GM12878 (cell line): ENCODE measurements around the gene PITPNC1.

ENCODE experiments used
- CHD4 ChIP-seq: fragments of 200-600 bp; sonication (generic); IDR thresholded peaks from 2 replicates; pipeline ENCODE4 v1.6.1; 2016; ENCODE audit warnings: mild to moderate bottlenecking
- EP300 ChIP-seq, 2 experiments: fragments of 150-350 bp in 1 of 2; IDR thresholded peaks; 2 replicates each; pipeline ENCODE4 v1.6.1; 2011 to 2012; ENCODE audit warnings: low read depth in 2 of 2, low read length in 2 of 2, borderline replicate concordance in 1 of 2, improper control_type of control experiment in 1 of 2, inconsistent platforms in 1 of 2; ENCODE audit not compliant: control insufficient read depth in 1 of 2
- NFYB ChIP-seq: IDR thresholded peaks from 2 replicates; pipeline ENCODE4 v1.6.1; 2011; ENCODE audit warnings: low read depth, mild to moderate bottlenecking, low read length, improper control_type of control experiment, moderate library complexity; ENCODE audit not compliant: insufficient read depth
- POLR2A ChIP-seq: IDR thresholded peaks from 2 replicates; pipeline ENCODE4 v1.6.1; 2011; ENCODE audit warnings: low read depth, mild to moderate bottlenecking, low read length
- ZNF217 ChIP-seq: fragments of 450-650 bp; IDR thresholded peaks from 2 replicates; pipeline ENCODE4 v1.6.1; 2017; ENCODE audit warnings: antibody characterized with exemption, mild to moderate bottlenecking
- TF ChIP-seq, protein P1 (sequence below), 3 experiments: IDR thresholded peaks in 2 of 3; conservative IDR thresholded peaks in 1 of 3; 2 replicates each; pipeline ENCODE4 v1.5.1; 2011; ENCODE audit warnings: low read depth in 3 of 3, low read length in 3 of 3, mild to moderate bottlenecking in 3 of 3, control low read depth in 2 of 3, moderate library complexity in 2 of 3, inconsistent platforms in 1 of 3, mixed read lengths in 1 of 3; ENCODE audit not compliant: control insufficient read depth in 2 of 3, insufficient read depth in 1 of 3; ENCODE audit errors: extremely low read depth in 1 of 3
- TF ChIP-seq, protein P2 (sequence below): IDR thresholded peaks from 2 replicates; pipeline ENCODE4 v1.6.1; 2012; ENCODE audit warnings: mild to moderate bottlenecking, low read depth, low read length

DNA sequence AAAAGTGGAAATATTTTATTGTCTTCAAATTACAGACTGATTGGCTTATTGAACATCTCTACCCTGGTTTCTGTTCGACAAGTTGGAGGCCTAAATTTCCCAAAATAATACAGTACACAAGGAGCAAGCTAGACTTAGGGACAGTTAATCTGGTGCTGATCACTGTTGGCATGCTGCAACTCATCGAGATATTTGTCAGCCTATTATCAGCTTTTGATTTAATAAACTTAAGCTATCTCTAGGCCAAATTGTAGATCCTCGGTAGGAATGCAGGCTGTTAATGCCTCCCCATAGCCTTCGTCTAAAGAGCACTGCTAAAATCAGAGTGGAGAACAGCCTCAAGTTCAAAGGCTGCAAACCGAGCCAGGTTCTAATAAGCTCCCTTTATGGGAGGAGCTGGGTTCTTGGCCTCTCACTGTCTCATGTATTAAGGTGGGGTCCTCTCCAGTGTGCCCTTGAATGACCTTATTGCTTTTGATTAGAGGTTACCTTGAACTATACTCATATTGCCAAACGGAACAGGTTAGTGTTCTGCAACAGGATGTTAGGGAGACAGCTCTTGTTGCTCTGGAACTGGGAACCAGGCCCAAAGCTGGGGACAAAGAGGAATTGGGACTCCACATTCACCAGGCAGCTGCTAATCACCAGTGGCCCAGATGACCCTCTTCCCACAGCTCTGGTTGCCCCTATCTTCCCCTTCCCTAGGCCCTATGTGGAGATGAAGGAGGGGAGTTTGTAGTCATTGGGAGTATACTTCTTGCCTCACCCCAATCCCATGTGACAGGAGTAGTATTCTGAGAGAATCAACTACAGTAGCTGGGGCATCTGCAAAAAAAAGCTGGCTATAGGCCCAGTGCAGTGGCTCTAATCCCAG is 271.2 kb downstream of the PITPNC1 start:
- TF ChIP-seq, protein P1, sequence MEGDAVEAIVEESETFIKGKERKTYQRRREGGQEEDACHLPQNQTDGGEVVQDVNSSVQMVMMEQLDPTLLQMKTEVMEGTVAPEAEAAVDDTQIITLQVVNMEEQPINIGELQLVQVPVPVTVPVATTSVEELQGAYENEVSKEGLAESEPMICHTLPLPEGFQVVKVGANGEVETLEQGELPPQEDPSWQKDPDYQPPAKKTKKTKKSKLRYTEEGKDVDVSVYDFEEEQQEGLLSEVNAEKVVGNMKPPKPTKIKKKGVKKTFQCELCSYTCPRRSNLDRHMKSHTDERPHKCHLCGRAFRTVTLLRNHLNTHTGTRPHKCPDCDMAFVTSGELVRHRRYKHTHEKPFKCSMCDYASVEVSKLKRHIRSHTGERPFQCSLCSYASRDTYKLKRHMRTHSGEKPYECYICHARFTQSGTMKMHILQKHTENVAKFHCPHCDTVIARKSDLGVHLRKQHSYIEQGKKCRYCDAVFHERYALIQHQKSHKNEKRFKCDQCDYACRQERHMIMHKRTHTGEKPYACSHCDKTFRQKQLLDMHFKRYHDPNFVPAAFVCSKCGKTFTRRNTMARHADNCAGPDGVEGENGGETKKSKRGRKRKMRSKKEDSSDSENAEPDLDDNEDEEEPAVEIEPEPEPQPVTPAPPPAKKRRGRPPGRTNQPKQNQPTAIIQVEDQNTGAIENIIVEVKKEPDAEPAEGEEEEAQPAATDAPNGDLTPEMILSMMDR (IDR thresholded peaks at IDR 0.05 in 2 of 3, conservative IDR thresholded peaks at IDR 0.05 in 1 of 3; ENCODE audit: control insufficient read depth in 2 of 3, extremely low read depth in 1 of 3, insufficient read depth in 1 of 3, low read depth in 3 of 3, low read length in 3 of 3): no peak
- TF ChIP-seq POLR2A (no peak), ZNF217 (no peak), NFYB (no peak), EP300 (IDR thresholded peaks at IDR 0.05; ENCODE audit: borderline replicate concordance in 1 of 2, control insufficient read depth in 1 of 2, low read depth in 2 of 2, low read length in 2 of 2) (no peak), CHD4 (no peak)
- TF ChIP-seq, protein P2, sequence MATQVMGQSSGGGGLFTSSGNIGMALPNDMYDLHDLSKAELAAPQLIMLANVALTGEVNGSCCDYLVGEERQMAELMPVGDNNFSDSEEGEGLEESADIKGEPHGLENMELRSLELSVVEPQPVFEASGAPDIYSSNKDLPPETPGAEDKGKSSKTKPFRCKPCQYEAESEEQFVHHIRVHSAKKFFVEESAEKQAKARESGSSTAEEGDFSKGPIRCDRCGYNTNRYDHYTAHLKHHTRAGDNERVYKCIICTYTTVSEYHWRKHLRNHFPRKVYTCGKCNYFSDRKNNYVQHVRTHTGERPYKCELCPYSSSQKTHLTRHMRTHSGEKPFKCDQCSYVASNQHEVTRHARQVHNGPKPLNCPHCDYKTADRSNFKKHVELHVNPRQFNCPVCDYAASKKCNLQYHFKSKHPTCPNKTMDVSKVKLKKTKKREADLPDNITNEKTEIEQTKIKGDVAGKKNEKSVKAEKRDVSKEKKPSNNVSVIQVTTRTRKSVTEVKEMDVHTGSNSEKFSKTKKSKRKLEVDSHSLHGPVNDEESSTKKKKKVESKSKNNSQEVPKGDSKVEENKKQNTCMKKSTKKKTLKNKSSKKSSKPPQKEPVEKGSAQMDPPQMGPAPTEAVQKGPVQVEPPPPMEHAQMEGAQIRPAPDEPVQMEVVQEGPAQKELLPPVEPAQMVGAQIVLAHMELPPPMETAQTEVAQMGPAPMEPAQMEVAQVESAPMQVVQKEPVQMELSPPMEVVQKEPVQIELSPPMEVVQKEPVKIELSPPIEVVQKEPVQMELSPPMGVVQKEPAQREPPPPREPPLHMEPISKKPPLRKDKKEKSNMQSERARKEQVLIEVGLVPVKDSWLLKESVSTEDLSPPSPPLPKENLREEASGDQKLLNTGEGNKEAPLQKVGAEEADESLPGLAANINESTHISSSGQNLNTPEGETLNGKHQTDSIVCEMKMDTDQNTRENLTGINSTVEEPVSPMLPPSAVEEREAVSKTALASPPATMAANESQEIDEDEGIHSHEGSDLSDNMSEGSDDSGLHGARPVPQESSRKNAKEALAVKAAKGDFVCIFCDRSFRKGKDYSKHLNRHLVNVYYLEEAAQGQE: no peak
